ENCODE data around the gene TEAD4. TPM values are rescaled to one million over a fixed set of nuclear protein-coding genes. Genes with fewer than 3 reads are reported as not detected.
A peak's percentile ranks its signal among the peaks of the same experiment; 100 is the strongest.

TEAD4 gene
- total and polyA plus RNA-seq, 2 donors (not counting 1 experiment from before 2014, with no cell fraction given) = 6.3 to 14.3 TPM

DNA sequence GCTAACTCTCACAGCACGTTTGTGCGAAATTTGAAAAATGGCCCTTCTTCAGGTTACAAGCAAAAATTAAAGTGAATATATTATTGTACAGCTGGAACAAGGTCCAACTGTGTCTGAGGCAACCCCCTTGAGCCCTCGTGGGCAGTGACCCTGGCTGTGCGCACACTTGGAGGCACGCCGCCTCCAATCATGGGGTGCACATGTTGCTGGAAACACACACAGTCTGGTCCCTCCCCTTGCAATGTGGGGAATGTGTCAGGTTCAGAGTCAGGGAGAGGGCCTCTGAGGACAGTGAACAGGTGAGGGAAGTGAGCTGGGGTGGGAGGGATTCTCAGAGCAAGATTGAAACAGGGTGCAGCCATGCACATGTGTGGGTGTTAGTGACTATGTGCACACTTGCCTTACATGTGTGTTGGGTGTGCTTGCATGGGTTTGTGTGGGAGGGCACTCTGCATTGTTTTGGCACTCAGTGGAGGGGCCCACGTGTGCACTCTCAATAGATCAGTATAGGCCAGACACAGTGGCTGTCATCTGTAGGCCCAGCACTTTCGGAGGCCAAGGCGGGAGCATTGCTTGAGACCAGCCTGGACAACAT lies 127.6 kb downstream of the TEAD4 start:
- Histone ChIP-seq H3K4me2 (ENCODE audit: extremely low read depth, insufficient read depth, low read length) (no peak overlapping the region), H2AFZ (ENCODE audit: low read length) (no peak overlapping the region), H3K4me3 (replicated peaks in 1 of 4; ENCODE audit: control extremely low read depth in 1 of 4, insufficient read depth in 1 of 4, low read depth in 3 of 4, low read length in 4 of 4) (no peak overlapping the region), H3K36me3 (ENCODE audit: control insufficient read depth, insufficient read depth, low read length) (no peaks in the 10 kb centered on the region), H3K4me1 (ENCODE audit: control insufficient read depth, extremely low read depth, insufficient read depth, low read length) (no peaks in the 10 kb centered on the region), H3K79me2 (ENCODE audit: control insufficient read depth, insufficient read depth, low read length) (no peaks in the 10 kb centered on the region), H3K9me3 (ENCODE audit: control insufficient read depth, insufficient read depth, low read depth, low read length) (no peaks in the 10 kb centered on the region), H4K20me1 (ENCODE audit: control insufficient read depth, extremely low read depth, insufficient read depth, low read length) (no peaks in the 10 kb centered on the region), H3K9ac (ENCODE audit: insufficient read depth, low read length) (no peak overlapping the region), H3K27me3 (ENCODE audit: control insufficient read depth, insufficient read depth, low read length) (no peaks in the 10 kb centered on the region), H3K27ac (ENCODE audit: insufficient read depth, low read length) (no peak overlapping the region)
- no peak for DNase-seq (ENCODE audit: low read depth in 2 of 2)
- TF ChIP-seq, protein P1, sequence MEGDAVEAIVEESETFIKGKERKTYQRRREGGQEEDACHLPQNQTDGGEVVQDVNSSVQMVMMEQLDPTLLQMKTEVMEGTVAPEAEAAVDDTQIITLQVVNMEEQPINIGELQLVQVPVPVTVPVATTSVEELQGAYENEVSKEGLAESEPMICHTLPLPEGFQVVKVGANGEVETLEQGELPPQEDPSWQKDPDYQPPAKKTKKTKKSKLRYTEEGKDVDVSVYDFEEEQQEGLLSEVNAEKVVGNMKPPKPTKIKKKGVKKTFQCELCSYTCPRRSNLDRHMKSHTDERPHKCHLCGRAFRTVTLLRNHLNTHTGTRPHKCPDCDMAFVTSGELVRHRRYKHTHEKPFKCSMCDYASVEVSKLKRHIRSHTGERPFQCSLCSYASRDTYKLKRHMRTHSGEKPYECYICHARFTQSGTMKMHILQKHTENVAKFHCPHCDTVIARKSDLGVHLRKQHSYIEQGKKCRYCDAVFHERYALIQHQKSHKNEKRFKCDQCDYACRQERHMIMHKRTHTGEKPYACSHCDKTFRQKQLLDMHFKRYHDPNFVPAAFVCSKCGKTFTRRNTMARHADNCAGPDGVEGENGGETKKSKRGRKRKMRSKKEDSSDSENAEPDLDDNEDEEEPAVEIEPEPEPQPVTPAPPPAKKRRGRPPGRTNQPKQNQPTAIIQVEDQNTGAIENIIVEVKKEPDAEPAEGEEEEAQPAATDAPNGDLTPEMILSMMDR (conservative IDR thresholded peaks at IDR 0.05 in 1 of 2, IDR thresholded peaks at IDR 0.05 in 1 of 2; ENCODE audit: low read depth in 1 of 2, low read length in 2 of 2) = no peak
- TF ChIP-seq EZH2 (IDR thresholded peaks at IDR 0.05; ENCODE audit: low read length, missing control alignments) = no peak

DNA sequence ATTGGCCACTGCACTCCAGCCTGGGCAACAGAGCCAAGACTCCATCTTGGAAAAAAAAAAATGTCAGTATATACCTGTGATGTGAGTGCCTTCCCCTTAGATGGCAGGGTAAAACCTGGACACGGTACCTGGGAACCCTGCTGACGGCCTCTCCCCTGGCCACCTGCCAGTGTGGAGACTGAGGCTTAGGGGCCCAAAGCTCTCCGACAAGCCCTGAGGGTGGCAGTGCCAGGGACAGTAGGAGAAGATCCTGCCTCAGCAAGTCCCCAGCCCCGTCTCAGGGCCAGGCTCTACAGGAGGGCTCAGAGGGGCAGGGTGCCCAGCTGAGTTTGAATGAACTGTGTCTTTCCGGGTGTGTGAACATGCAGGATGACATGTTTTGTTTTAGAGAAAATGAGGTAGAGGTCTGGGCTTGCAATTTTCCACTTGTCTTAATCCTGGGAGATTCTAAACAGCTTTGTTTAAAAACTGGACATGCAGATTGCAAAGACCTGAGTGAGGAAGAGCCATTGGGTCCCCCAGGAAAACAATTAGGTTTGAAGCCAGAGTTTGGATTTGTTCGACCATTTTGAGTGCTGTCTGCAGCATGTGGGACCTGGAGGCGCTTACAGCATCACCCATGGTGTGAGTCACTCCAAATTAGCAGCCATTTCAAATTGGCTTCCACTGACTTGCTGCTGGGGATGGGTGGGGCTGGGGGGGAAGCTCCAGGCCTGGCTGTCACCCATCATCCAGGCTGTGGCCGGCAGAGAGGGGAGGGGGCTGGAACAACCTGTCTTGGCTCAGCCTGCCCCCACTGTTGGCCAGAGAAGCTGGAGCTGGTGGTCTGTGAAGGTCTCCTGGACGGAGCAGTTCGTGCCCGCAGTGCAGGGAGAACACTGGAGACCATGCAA lies 128.8 kb downstream of the TEAD4 start:
- Histone ChIP-seq H3K36me3 (ENCODE audit: control insufficient read depth, insufficient read depth, low read length) (no peaks in the 10 kb centered on the region), H3K4me2 (ENCODE audit: extremely low read depth, insufficient read depth, low read length) (no peak overlapping the region), H3K9ac (ENCODE audit: insufficient read depth, low read length) (no peak overlapping the region), H3K4me1 (ENCODE audit: control insufficient read depth, extremely low read depth, insufficient read depth, low read length) (no peaks in the 10 kb centered on the region), H2AFZ (ENCODE audit: low read length) (no peak overlapping the region), H4K20me1 (ENCODE audit: control insufficient read depth, extremely low read depth, insufficient read depth, low read length) (no peaks in the 10 kb centered on the region), H3K27ac (ENCODE audit: insufficient read depth, low read length) (no peak overlapping the region), H3K27me3 (ENCODE audit: control insufficient read depth, insufficient read depth, low read length) (no peaks in the 10 kb centered on the region), H3K4me3 (replicated peaks in 1 of 4; ENCODE audit: control extremely low read depth in 1 of 4, insufficient read depth in 1 of 4, low read depth in 3 of 4, low read length in 4 of 4) (no peak overlapping the region), H3K79me2 (ENCODE audit: control insufficient read depth, insufficient read depth, low read length) (no peaks in the 10 kb centered on the region), H3K9me3 (ENCODE audit: control insufficient read depth, insufficient read depth, low read depth, low read length) (no peaks in the 10 kb centered on the region)
- DNase-seq (ENCODE audit: low read depth in 2 of 2) = peak in 1 of 2 donors; percentile 52
- no peak for TF ChIP-seq EZH2 (IDR thresholded peaks at IDR 0.05; ENCODE audit: low read length, missing control alignments)
- TF ChIP-seq, protein P1 (conservative IDR thresholded peaks at IDR 0.05 in 1 of 2, IDR thresholded peaks at IDR 0.05 in 1 of 2; ENCODE audit: low read depth in 1 of 2, low read length in 2 of 2) = no peak

- H4K20me1 ChIP-seq (ENCODE audit: control insufficient read depth, extremely low read depth, insufficient read depth, low read length) = no peaks in the 10 kb centered on the region
- TF ChIP-seq, protein P1 (conservative IDR thresholded peaks at IDR 0.05 in 1 of 2, IDR thresholded peaks at IDR 0.05 in 1 of 2; ENCODE audit: low read depth in 1 of 2, low read length in 2 of 2) = no peak
- TF ChIP-seq EZH2 (IDR thresholded peaks at IDR 0.05; ENCODE audit: low read length, missing control alignments) = no peak
Measured at GRCh38 chr12:3089588-3089987, 130.4 kb downstream of the TEAD4 start.

More at GRCh38 chr12:3089588-3089987, 130.4 kb downstream of the TEAD4 start:
- Histone ChIP-seq H3K4me2 (ENCODE audit: extremely low read depth, insufficient read depth, low read length) (no peak overlapping the region), H3K9ac (ENCODE audit: insufficient read depth, low read length) (no peak overlapping the region), H3K79me2 (ENCODE audit: control insufficient read depth, insufficient read depth, low read length) (no peaks in the 10 kb centered on the region), H3K4me3 (replicated peaks in 1 of 4; ENCODE audit: control extremely low read depth in 1 of 4, insufficient read depth in 1 of 4, low read depth in 3 of 4, low read length in 4 of 4) (no peak overlapping the region), H2AFZ (ENCODE audit: low read length) (no peak overlapping the region), H3K27ac (ENCODE audit: insufficient read depth, low read length) (no peak overlapping the region), H3K4me1 (ENCODE audit: control insufficient read depth, extremely low read depth, insufficient read depth, low read length) (no peaks in the 10 kb centered on the region), H3K9me3 (ENCODE audit: control insufficient read depth, insufficient read depth, low read depth, low read length) (no peaks in the 10 kb centered on the region), H3K36me3 (ENCODE audit: control insufficient read depth, insufficient read depth, low read length) (no peaks in the 10 kb centered on the region), H3K27me3 (ENCODE audit: control insufficient read depth, insufficient read depth, low read length) (no peaks in the 10 kb centered on the region)
- no peak for DNase-seq (ENCODE audit: low read depth in 2 of 2)
